SK-N-SH (cell line): Measurements from ENCODE around the gene KNDC1. TPM values are rescaled to one million over a fixed set of nuclear protein-coding genes. Genes with fewer than 3 reads are reported as not detected.

Experiments
- CTCF ChIA-PET: fragments of 300-600, 350-600 bp; formaldehyde crosslinking; extraction: SDS; loops from one replicate; lab custom pipeline; 2021; lab: Yijun Ruan, JAX
- POLR2A ChIA-PET: fragments of 350-600 bp; sonication (Branson Sonifier 250); formaldehyde crosslinking; extraction: SDS; loops from one replicate; lab custom pipeline; 2020; ENCODE audit warnings: antibody characterized with exemption, inconsistent platforms; lab: Yijun Ruan, JAX
- DNase-seq: peaks from one replicate; pipeline ENCODE4 v3.0.0; 2012
- H2AFZ ChIP-seq: fragments of 200-600 bp; sonication (generic); 2 replicates; pipeline ENCODE4 v1.8.1; 2016; ENCODE audit warnings: antibody characterized with exemption, mild to moderate bottlenecking, low read depth
- H3F3A ChIP-seq: fragments of 200-600 bp; sonication (generic); replicated peaks from 2 replicates; pipeline ENCODE3; 2016; ENCODE audit warnings: antibody characterized with exemption, mild to moderate bottlenecking; ENCODE audit not compliant: insufficient read depth
- H3K27ac ChIP-seq, 2 experiments: fragments of 200-500 bp in 1 of 2; fragments of 200-600 bp in 1 of 2; sonication (Bioruptor generic) in 1 of 2; sonication (generic), shearing (Covaris generic) in 1 of 2; 2 replicates each; pipeline versions ENCODE4 v1.5.1 to v1.6.1; 2014 to 2016; ENCODE audit warnings: low read depth in 2 of 2, inconsistent platforms in 1 of 2, low read length in 1 of 2, mild to moderate bottlenecking in 1 of 2, mixed read lengths in 1 of 2
- H3K27me3 ChIP-seq: fragments of 200-600 bp; sonication (generic), shearing (Covaris generic); 2 replicates; pipeline ENCODE4 v1.6.1; 2016; ENCODE audit warnings: mixed run types; ENCODE audit not compliant: insufficient read depth
- H3K36me3 ChIP-seq, 2 experiments: fragments of 200-500 bp in 1 of 2; fragments of 200-600 bp in 1 of 2; sonication (Bioruptor generic) in 1 of 2; sonication (generic) in 1 of 2; replicated peaks in 1 of 2; 2 replicates each; pipeline versions ENCODE3 to v1.5.1; 2014 to 2016; ENCODE audit warnings: low read length in 1 of 2, mild to moderate bottlenecking in 1 of 2; ENCODE audit not compliant: insufficient read depth in 2 of 2, control insufficient read depth in 1 of 2
- H3K4me1 ChIP-seq, 2 experiments: fragments of 200-500 bp in 1 of 2; fragments of 200-600 bp in 1 of 2; sonication (Bioruptor generic) in 1 of 2; sonication (generic), shearing (Covaris generic) in 1 of 2; 2 replicates each; pipeline versions ENCODE4 v1.5.1 to v1.6.1; 2014 to 2016; ENCODE audit warnings: low read depth in 1 of 2, low read length in 1 of 2, mixed run types in 1 of 2; ENCODE audit not compliant: insufficient read depth in 2 of 2, control insufficient read depth in 1 of 2
- H3K4me2 ChIP-seq: fragments of 200-600 bp; sonication (generic), shearing (Covaris generic); 2 replicates; pipeline ENCODE4 v1.6.1; 2017; ENCODE audit warnings: mixed run types
- H3K4me3 ChIP-seq, 2 experiments: fragments of 200-500 bp in 1 of 2; fragments of 200-600 bp in 1 of 2; sonication (Bioruptor generic) in 1 of 2; sonication (generic), shearing (Covaris generic) in 1 of 2; 2 replicates each; pipeline versions ENCODE4 v1.5.1 to v1.8.1; 2014 to 2016; ENCODE audit warnings: low read depth in 2 of 2, inconsistent platforms in 1 of 2, low read length in 1 of 2, mild to moderate bottlenecking in 1 of 2, mixed read lengths in 1 of 2, moderate library complexity in 1 of 2
- H3K79me2 ChIP-seq: fragments of 200-600 bp; sonication (generic); 2 replicates; pipeline ENCODE4 v1.8.1; 2017; ENCODE audit warnings: mild to moderate bottlenecking; ENCODE audit not compliant: insufficient read depth
- H3K9ac ChIP-seq: fragments of 200-600 bp; sonication (generic); 2 replicates; pipeline ENCODE4 v1.6.1; 2017; ENCODE audit warnings: mixed run types
- H3K9me2 ChIP-seq: fragments of 200-600 bp; sonication (generic); 2 replicates; pipeline ENCODE4 v1.6.1; 2017; ENCODE audit warnings: mixed run types
- H3K9me3 ChIP-seq: fragments of 200-600 bp; sonication (generic); 2 replicates; pipeline ENCODE4 v1.6.1; 2017; ENCODE audit warnings: mixed run types, mild to moderate bottlenecking, moderate library complexity
- H4K20me1 ChIP-seq: fragments of 200-600 bp; sonication (generic); 2 replicates; pipeline ENCODE4 v1.6.1; 2017; ENCODE audit warnings: mild to moderate bottlenecking, mixed run types; ENCODE audit not compliant: insufficient read depth
- CHD2 ChIP-seq: fragments of 150-350 bp; IDR thresholded peaks from 2 replicates; pipeline ENCODE4 v1.6.1; 2018; ENCODE audit warnings: low read length; ENCODE audit not compliant: partially characterized antibody
- FOSL2 ChIP-seq: IDR thresholded peaks from 2 replicates; pipeline ENCODE4 v1.4.0; 2012; ENCODE audit warnings: low read depth, mild to moderate bottlenecking, moderate library complexity, borderline replicate concordance
- GABPA ChIP-seq: IDR thresholded peaks from 2 replicates; pipeline ENCODE4 v1.4.0; 2012; ENCODE audit warnings: low read depth, mild to moderate bottlenecking
- GATA2 ChIP-seq: sonication (generic); formaldehyde crosslinking; IDR thresholded peaks from 2 replicates; pipeline ENCODE4 v1.5.0; 2020; ENCODE audit warnings: mild to moderate bottlenecking, missing genetic modification reagents
- JUND ChIP-seq: IDR thresholded peaks from 2 replicates; pipeline ENCODE4 v1.4.0; 2012
- MXI1 ChIP-seq: IDR thresholded peaks from 2 replicates; pipeline ENCODE4 v1.6.1; 2012; ENCODE audit warnings: mild to moderate bottlenecking, low read depth, low read length, improper control_type of control experiment
- POLR2AphosphoS5 ChIP-seq: IDR thresholded peaks from 2 replicates; pipeline ENCODE4 v1.6.1; 2012; ENCODE audit warnings: low read depth, low read length
- SMC3 ChIP-seq: IDR thresholded peaks from 2 replicates; pipeline ENCODE4 v1.6.1; 2012; ENCODE audit warnings: low read depth, low read length, improper control_type of control experiment
- TAF1 ChIP-seq: IDR thresholded peaks from 2 replicates; pipeline ENCODE4 v1.6.1; 2012; ENCODE audit warnings: low read depth, mild to moderate bottlenecking, low read length, moderate library complexity, borderline replicate concordance
- TEAD4 ChIP-seq: IDR thresholded peaks from 2 replicates; pipeline ENCODE4 v1.4.0; 2012; ENCODE audit warnings: mild to moderate bottlenecking, borderline replicate concordance; ENCODE audit not compliant: insufficient read depth
- YY1 ChIP-seq: IDR thresholded peaks from 2 replicates; pipeline ENCODE4 v1.4.0; 2012; ENCODE audit warnings: low read depth, mild to moderate bottlenecking
- WGBS: methylation state at CpG from one replicate; pipeline ENCODE4 v1.1.6; 2017; ENCODE audit warnings: low lambda C conversion rate; 5-methylcytosine and 5-hydroxymethylcytosine counted together
- polyA plus RNA-seq, 3 experiments: library from polyadenylated mRNA; depleted of rRNA; stranded (reverse); fragments of >200 nt; gene quantifications; 2 replicates each; pipeline ENCODE4 v1.2.3, GENCODE V29; 2012
- TF ChIP-seq, protein P1 (sequence below): fragments of 200-600 bp; sonication (generic); IDR thresholded peaks from 2 replicates; pipeline ENCODE4 v1.6.1; 2017; ENCODE audit warnings: antibody characterized with exemption, mild to moderate bottlenecking, moderate library complexity
- TF ChIP-seq, protein P2 (sequence below): fragments of 150-350 bp; IDR thresholded peaks from 2 replicates; pipeline ENCODE4 v1.6.1; 2016; ENCODE audit warnings: mild to moderate bottlenecking, low read depth, low read length
- TF ChIP-seq, protein P3 (sequence below): IDR thresholded peaks from 2 replicates; pipeline ENCODE4 v1.4.0; 2012; ENCODE audit warnings: low read depth
- TF ChIP-seq, protein P4 (sequence below): IDR thresholded peaks from 2 replicates; pipeline ENCODE4 v1.4.0; 2012; ENCODE audit warnings: low read depth, borderline replicate concordance
- TF ChIP-seq, protein P5 (sequence below): IDR thresholded peaks from 2 replicates; pipeline ENCODE4 v1.4.0; 2012; ENCODE audit warnings: low read depth, borderline replicate concordance

Gene KNDC1
- polyA plus RNA-seq, 1 of the 3 experiments (the other 2 are of a cell fraction): 1.4 TPM

DNA sequence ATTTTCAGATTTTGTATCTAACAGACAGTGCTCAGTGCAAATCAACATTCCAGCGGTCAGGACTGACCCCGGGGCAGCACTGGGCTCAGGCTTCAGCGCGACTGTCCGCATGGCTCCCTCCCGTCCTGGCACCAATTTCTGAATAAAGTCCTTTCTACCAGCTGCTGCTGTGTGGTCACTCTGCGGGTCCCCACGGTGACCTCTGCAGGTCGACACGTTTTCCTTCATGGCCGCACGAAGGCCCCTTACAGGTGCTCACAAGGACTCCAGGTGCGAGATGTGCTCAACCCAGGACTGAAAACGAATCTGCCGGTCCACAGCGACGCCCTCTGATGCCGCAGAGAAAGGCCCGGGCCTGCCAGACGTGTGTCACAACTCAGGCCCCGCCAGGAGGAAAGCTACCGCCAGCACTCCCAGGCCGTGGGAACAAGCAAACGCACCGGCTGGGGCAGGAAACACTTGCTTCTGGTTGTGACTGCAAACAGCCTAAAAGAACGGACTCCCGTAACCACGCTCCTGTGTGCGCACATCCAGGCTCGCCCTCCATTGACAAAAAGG is 66.3 kb downstream of the KNDC1 start (continued):
- no peak for TF ChIP-seq YY1
- TF ChIP-seq MXI1: no peak
- TF ChIP-seq, protein P1, sequence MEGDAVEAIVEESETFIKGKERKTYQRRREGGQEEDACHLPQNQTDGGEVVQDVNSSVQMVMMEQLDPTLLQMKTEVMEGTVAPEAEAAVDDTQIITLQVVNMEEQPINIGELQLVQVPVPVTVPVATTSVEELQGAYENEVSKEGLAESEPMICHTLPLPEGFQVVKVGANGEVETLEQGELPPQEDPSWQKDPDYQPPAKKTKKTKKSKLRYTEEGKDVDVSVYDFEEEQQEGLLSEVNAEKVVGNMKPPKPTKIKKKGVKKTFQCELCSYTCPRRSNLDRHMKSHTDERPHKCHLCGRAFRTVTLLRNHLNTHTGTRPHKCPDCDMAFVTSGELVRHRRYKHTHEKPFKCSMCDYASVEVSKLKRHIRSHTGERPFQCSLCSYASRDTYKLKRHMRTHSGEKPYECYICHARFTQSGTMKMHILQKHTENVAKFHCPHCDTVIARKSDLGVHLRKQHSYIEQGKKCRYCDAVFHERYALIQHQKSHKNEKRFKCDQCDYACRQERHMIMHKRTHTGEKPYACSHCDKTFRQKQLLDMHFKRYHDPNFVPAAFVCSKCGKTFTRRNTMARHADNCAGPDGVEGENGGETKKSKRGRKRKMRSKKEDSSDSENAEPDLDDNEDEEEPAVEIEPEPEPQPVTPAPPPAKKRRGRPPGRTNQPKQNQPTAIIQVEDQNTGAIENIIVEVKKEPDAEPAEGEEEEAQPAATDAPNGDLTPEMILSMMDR: no peak

DNA sequence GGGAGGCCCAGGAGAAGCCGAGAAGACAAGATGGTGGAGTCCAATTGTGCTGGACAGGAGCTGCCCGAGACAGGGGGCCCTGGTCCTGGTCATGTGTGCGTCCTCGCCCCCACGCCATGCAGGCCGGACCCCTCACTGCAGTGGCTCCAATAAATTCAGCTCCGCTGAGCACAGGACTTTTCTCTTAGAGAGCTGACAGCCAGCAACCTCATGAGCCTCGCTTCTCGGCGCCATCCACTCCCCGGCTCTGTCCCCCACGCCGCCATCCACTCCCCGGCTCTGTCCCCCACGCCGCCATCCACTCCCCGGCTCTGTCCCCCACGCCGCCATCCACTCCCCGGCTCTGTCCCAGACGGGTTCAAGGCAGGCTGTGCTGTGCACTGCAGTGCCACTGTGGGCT is 67.2 kb downstream of the KNDC1 start:
- Histone ChIP-seq H4K20me1 (no peaks in the 10 kb centered on the region), H3K4me2 (no peak overlapping the region), H3K9me2 (no peaks in the 10 kb centered on the region), H3K4me1 (no peaks in the 10 kb centered on the region; a peak in 1 of 4 replicates), H3F3A (no peaks in the 10 kb centered on the region), H3K27ac (no peak overlapping the region), H3K27me3 (peaks cover 34% of the 10 kb centered on the region), H3K9ac (no peak overlapping the region), H3K79me2 (no peaks in the 10 kb centered on the region), H3K4me3 (no peak overlapping the region), H3K36me3 (no peaks in the 10 kb centered on the region), H2AFZ (no peak overlapping the region), H3K9me3 (no peaks in the 10 kb centered on the region)
- no peak for DNase-seq
- TF ChIP-seq SMC3: no peak
- TF ChIP-seq, protein P2, sequence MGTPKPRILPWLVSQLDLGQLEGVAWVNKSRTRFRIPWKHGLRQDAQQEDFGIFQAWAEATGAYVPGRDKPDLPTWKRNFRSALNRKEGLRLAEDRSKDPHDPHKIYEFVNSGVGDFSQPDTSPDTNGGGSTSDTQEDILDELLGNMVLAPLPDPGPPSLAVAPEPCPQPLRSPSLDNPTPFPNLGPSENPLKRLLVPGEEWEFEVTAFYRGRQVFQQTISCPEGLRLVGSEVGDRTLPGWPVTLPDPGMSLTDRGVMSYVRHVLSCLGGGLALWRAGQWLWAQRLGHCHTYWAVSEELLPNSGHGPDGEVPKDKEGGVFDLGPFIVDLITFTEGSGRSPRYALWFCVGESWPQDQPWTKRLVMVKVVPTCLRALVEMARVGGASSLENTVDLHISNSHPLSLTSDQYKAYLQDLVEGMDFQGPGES: no peak
- TF ChIP-seq TAF1: no peak
- no peak for TF ChIP-seq CHD2
- no peak for TF ChIP-seq POLR2AphosphoS5
- TF ChIP-seq TEAD4: no peak
- TF ChIP-seq, protein P1: no peak
- TF ChIP-seq GABPA: no peak
- TF ChIP-seq, protein P3, sequence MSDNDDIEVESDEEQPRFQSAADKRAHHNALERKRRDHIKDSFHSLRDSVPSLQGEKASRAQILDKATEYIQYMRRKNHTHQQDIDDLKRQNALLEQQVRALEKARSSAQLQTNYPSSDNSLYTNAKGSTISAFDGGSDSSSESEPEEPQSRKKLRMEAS: no peak
- no peak for TF ChIP-seq GATA2
- TF ChIP-seq JUND: no peak
- TF ChIP-seq, protein P4, sequence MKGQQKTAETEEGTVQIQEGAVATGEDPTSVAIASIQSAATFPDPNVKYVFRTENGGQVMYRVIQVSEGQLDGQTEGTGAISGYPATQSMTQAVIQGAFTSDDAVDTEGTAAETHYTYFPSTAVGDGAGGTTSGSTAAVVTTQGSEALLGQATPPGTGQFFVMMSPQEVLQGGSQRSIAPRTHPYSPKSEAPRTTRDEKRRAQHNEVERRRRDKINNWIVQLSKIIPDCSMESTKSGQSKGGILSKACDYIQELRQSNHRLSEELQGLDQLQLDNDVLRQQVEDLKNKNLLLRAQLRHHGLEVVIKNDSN: no peak
- TF ChIP-seq FOSL2: no peak
- TF ChIP-seq, protein P5, sequence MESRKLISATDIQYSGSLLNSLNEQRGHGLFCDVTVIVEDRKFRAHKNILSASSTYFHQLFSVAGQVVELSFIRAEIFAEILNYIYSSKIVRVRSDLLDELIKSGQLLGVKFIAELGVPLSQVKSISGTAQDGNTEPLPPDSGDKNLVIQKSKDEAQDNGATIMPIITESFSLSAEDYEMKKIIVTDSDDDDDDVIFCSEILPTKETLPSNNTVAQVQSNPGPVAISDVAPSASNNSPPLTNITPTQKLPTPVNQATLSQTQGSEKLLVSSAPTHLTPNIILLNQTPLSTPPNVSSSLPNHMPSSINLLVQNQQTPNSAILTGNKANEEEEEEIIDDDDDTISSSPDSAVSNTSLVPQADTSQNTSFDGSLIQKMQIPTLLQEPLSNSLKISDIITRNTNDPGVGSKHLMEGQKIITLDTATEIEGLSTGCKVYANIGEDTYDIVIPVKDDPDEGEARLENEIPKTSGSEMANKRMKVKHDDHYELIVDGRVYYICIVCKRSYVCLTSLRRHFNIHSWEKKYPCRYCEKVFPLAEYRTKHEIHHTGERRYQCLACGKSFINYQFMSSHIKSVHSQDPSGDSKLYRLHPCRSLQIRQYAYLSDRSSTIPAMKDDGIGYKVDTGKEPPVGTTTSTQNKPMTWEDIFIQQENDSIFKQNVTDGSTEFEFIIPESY: no peak
- ChIA-PET CTCF (interaction anchor here (0.9 to 1.0 kb wide), 2 partner anchors 9 to 83 kb away, joined by 3 to 5 read pairs; no protein-coding TSS in a partner anchor), POLR2A (no interaction called here)
- WGBS: 44% methylated on average over 3 of the region's 21 CpGs
